ENCODE results near the gene ITK.

ITK gene

DNA sequence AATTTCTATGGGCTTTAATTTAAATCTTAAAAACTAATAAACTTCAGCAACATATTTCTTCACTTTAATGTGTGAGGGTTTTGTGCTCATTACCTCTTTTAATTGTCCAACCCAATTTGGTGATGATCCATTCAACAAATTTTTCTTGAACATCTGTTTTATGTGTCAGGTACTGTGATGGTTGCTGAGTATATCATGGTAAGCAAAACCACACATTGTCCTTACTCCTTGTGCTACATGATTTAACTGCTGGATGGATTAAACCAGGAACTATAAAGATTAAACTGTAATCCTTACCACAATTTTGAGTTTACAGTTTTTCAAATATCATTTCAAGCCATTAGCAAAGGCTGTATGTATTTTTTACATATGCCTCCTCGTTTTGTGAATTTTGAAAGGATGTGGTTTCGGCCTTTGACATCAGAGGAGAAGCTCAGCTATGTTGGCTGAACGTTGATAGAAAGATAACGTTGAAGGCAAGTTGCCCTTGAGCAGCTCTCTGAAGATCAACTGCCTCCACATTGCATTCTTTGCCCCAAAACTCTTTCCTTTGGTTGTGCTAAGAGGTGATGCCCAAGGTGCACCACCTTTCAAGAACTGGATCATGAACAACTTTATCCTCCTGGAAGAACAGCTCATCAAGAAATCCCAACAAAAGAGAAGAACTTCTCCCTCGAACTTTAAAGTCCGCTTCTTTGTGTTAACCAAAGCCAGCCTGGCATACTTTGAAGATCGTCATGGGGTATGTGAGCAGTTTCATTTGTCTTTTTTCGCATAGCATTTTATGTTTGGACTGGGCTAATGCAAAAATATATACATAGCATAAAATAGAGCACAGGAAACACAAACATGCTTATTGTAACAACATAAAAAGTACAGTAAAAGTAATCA is at the start of gene ITK:
TSS of gene ITK (plus strand) at position 467 of the 891 bp plus-strand sequence. CDS start at position 605, 138 bp downstream.
- Histone ChIP-seq H3K4me3 (no peak within 1 kb of the TSS), H3K9me3 (ENCODE audit: low read depth, low read length) (no peaks in the 10 kb centered on the region), H3K9ac (ENCODE audit: insufficient read length) (no peak within 1 kb of the TSS), H3K36me3 (ENCODE audit: insufficient read depth, low read length) (no peaks in the 10 kb centered on the region), H3K27ac (no peak within 1 kb of the TSS)
- TF ChIP-seq FOXP2 (optimal IDR thresholded peaks at IDR 0.05; ENCODE audit: control extremely low read depth, extremely low read length, insufficient read depth) (no peak), EZH2 (IDR thresholded peaks at IDR 0.05) (no peak), POLR2AphosphoS5 (IDR thresholded peaks at IDR 0.05; ENCODE audit: borderline replicate concordance, low read depth, low read length) (no peak)
- DNase-seq (ENCODE audit: low read depth, low spot score), result no peak

DNA sequence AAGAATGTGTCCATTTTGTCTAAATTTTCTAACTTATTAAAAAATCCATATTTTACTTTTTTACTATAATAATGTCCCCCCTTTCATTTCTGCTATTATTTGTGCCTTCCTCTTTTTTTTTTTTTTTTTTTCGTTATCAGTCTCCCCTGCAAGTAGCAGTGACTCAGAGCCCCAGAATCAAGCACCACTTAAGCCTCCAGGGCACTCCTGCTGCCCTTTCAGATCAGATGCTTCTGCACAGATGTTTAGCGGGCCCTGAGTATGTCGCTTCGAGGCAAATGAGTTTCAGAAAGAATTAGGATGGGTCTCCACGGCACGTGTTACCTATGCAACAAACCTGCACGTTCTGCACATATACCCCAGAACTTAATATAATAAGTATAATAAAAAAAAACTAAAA is 49.7 kb upstream of the ITK start:
- Histone ChIP-seq H3K9me3 (ENCODE audit: low read depth, low read length) (no peaks in the 10 kb centered on the region), H3K36me3 (ENCODE audit: insufficient read depth, low read length) (no peaks in the 10 kb centered on the region), H3K27ac (no peak overlapping the region), H3K4me3 (no peak overlapping the region), H3K9ac (ENCODE audit: insufficient read length) (no peak overlapping the region)
- no peak for TF ChIP-seq FOXP2 (optimal IDR thresholded peaks at IDR 0.05; ENCODE audit: control extremely low read depth, extremely low read length, insufficient read depth)
- TF ChIP-seq POLR2AphosphoS5 (IDR thresholded peaks at IDR 0.05; ENCODE audit: borderline replicate concordance, low read depth, low read length), result no peak
- TF ChIP-seq EZH2 (IDR thresholded peaks at IDR 0.05), result no peak
- no peak for DNase-seq (ENCODE audit: low read depth, low spot score)

DNA sequence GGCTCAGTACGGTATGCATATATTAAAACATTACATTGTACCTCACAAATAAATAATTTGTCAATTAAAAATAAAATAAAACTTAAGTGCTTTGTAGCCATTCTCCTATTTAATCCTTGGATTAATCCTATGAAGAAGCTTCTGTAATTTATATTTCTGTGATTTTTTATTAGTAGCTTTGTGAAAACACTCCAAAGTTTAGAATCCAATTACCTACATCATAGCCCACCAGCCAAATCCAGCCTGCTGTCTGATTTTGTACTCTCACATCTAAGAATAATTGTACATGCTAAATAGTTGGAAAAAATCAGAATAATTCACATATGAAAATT is 48.4 kb upstream of the ITK start:
- DNase-seq (ENCODE audit: low read depth, low spot score), result no peak
- Histone ChIP-seq H3K9ac (ENCODE audit: insufficient read length) (no peak overlapping the region), H3K36me3 (ENCODE audit: insufficient read depth, low read length) (peaks cover 2% of the 10 kb centered on the region; the same call in 1 of the 2 replicates), H3K27ac (no peak overlapping the region), H3K4me3 (no peak overlapping the region), H3K9me3 (ENCODE audit: low read depth, low read length) (no peaks in the 10 kb centered on the region)
- TF ChIP-seq POLR2AphosphoS5 (IDR thresholded peaks at IDR 0.05; ENCODE audit: borderline replicate concordance, low read depth, low read length) (no peak), EZH2 (IDR thresholded peaks at IDR 0.05) (no peak), FOXP2 (optimal IDR thresholded peaks at IDR 0.05; ENCODE audit: control extremely low read depth, extremely low read length, insufficient read depth) (no peak)

DNA sequence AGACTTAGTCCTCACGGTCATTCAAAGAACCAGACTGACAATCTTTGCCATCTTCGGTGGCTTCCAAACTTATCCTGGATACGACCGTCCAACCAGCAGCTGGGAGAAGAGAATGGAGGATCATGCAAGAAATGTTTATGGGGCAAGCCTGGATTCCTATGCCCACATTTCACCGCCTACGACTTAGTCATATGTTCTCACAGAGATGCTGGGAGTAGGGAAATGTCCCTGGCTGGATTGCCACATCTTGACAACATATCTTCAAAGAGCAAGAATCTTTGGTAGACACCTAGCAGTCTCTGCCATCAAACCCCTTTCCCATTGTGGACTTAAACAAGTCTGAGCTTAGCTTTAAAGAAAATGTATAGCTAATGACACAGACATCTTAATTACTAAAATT is 42.9 kb upstream of the ITK start:
- DNase-seq (ENCODE audit: low read depth, low spot score), result no peak
- Histone ChIP-seq H3K9me3 (ENCODE audit: low read depth, low read length) (no peaks in the 10 kb centered on the region), H3K4me3 (no peak overlapping the region), H3K9ac (ENCODE audit: insufficient read length) (no peak overlapping the region), H3K36me3 (ENCODE audit: insufficient read depth, low read length) (peaks cover 23% of the 10 kb centered on the region), H3K27ac (no peak overlapping the region)
- TF ChIP-seq EZH2 (IDR thresholded peaks at IDR 0.05), result no peak
- no peak for TF ChIP-seq FOXP2 (optimal IDR thresholded peaks at IDR 0.05; ENCODE audit: control extremely low read depth, extremely low read length, insufficient read depth)
- no peak for TF ChIP-seq POLR2AphosphoS5 (IDR thresholded peaks at IDR 0.05; ENCODE audit: borderline replicate concordance, low read depth, low read length)

DNA sequence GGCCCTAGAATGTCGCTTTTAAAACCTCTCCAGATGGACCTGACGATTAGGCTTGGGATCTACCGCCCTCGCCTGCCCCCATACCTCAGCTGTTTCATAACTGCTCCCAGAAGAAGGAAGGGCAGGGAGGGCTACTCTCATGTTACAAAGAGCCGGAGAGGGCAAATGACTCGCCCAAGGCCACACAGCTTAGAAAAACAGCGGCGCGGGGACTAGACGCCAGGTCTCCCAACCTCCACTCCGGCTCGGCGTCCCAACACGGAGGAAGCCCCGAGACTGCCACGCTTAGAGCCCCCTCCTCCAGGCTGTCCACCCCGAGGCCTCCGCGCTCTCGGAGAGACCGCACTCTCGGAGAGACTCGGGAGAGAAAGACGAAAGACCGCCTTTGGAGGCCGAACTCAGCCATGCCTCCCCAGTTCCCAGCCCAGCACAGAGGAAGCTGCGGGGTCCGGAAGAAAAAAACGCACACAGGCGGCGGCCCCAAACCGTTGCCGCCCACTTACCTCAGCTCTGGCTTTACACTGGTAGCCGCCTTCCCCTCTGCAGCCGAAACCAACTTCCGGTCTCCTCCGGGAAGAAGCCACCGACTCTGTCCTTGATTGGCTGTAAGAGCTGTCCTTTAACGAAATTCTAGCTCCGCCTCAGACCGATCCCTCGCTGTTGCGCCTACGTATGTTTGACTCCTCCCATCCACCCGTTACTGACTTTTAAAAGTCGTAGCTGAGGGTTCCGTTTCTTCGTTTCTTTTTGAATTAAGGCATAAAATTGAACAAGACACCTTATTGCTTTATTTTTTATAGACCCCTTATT is 38.1 kb upstream of the ITK start, which contains the start of gene MED7:
TSS of gene MED7 (minus strand) at position 549 of the 810 bp plus-strand sequence. CDS start 3,434 bp downstream, outside the sequence.
- TF ChIP-seq FOXP2 (optimal IDR thresholded peaks at IDR 0.05; ENCODE audit: control extremely low read depth, extremely low read length, insufficient read depth), result no peak
- peak; percentile 90 for TF ChIP-seq POLR2AphosphoS5 (IDR thresholded peaks at IDR 0.05; ENCODE audit: borderline replicate concordance, low read depth, low read length)

DNA sequence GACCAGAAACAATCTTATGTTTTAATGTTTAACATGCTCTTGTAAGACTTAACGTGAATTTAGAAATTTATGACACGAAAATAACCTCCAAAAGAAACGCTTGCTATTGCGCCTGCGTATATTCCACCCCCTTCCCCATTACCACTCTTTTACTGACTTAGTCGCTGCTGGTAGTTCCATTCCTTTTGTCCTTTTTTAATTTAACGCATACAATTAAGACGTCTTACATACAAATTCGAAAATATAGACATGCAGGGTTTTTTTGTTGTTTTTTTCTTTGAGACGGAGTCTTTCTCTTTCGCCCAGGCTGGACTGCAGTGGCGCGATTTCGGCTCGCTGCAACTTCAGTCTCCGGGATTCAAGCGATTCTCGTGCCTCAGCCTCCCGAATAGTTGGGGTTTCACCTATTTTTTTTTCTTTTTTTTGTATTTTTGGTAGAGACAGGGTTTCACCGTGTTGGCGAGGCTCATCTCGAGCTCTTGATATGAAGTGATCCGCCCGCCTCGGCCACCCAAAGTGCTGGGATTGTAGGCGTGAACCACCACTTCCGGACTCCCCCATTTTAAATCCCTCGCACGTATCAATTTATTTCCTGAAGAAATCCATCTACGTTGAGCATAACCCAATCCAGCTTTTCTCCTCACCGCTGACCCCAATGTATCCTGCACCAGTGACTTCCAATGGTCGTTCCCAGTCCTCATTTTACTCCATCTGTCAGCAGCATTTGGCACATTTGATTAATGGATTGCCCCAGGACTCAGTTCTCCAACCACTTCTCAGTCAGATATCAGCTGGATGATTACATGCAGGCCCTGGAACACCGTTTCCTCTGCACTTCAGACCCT is 37.3 kb upstream of the ITK start:
- Histone ChIP-seq H3K4me3 (peak overlapping the region; percentile 92), H3K36me3 (ENCODE audit: insufficient read depth, low read length) (peaks cover 10% of the 10 kb centered on the region), H3K9ac (ENCODE audit: insufficient read length) (peak overlapping the region; percentile 94), H3K9me3 (ENCODE audit: low read depth, low read length) (no peaks in the 10 kb centered on the region), H3K27ac (peak overlapping the region; percentile 95)
- no peak for TF ChIP-seq EZH2 (IDR thresholded peaks at IDR 0.05)
- TF ChIP-seq POLR2AphosphoS5 (IDR thresholded peaks at IDR 0.05; ENCODE audit: borderline replicate concordance, low read depth, low read length), result no peak
- no peak for TF ChIP-seq FOXP2 (optimal IDR thresholded peaks at IDR 0.05; ENCODE audit: control extremely low read depth, extremely low read length, insufficient read depth)
- DNase-seq (ENCODE audit: low read depth, low spot score), result no peak

More for the DNA sequence above, 38.1 kb upstream of the ITK start, which contains the start of gene MED7:
- H3K27ac ChIP-seq, result peak within 1 kb of the TSS; percentile 95
- peak within 1 kb of the TSS; percentile 92 for H3K4me3 ChIP-seq
- no peaks in the 10 kb centered on the region for H3K9me3 ChIP-seq (ENCODE audit: low read depth, low read length)
- DNase-seq (ENCODE audit: low read depth, low spot score), result peak; percentile 98
- H3K36me3 ChIP-seq (ENCODE audit: insufficient read depth, low read length), result peaks cover 18% of the 10 kb centered on the region
- H3K9ac ChIP-seq (ENCODE audit: insufficient read length), result peak within 1 kb of the TSS; percentile 94

DNA sequence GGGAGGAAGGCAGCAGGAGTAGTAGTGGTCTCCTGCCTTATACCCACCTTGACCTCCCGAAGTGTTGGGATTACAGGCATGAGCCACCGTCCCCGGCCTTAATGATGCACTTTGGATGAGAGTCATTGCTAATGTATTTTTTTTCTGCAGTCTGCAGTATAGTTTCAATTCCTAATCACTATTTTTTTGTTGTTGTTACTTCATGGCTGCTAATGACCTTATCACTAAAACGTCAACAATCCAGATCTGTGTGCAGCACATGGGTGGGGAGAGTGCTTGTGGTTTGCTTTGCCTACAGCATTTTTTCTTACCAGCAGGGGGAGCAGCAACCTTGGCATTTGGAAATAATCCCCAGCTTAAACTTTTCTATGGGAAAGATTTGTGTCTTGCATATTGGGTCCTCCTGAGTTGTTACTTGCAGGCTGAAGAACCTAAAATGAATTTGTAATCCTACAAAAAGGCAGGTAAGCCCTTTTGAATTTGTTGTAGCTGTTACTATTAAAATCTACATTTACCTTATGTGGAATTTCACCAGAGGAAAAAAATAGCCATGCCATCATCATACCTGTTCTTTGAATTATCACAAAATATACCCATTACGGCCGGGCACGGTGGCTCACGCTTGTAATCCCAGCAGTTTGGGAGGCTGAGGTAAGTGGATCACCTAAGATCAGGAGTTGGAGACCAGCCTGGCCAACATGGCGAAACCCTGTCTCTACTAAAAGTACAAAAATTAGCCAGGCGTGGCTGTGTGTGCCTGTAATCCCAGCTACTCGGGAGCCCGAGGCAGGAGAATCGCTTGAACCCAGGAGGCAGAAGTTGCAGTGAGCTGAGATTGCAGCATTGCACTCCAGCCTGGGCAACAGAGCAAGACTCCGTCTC is 31.7 kb upstream of the ITK start:
- DNase-seq (ENCODE audit: low read depth, low spot score), result no peak
- Histone ChIP-seq H3K36me3 (ENCODE audit: insufficient read depth, low read length) (no peaks in the 10 kb centered on the region), H3K9me3 (ENCODE audit: low read depth, low read length) (no peaks in the 10 kb centered on the region), H3K27ac (no peak overlapping the region), H3K9ac (ENCODE audit: insufficient read length) (no peak overlapping the region), H3K4me3 (no peak overlapping the region)
- TF ChIP-seq POLR2AphosphoS5 (IDR thresholded peaks at IDR 0.05; ENCODE audit: borderline replicate concordance, low read depth, low read length), result no peak
- TF ChIP-seq FOXP2 (optimal IDR thresholded peaks at IDR 0.05; ENCODE audit: control extremely low read depth, extremely low read length, insufficient read depth), result no peak
